DMS79 (cell line): ENCODE data around the gene TTC22.
A peak's percentile ranks its signal among the peaks of the same experiment; 100 is the strongest.

Experiments
- DNase-seq: peaks from one replicate; lab custom pipeline; 2025; lab: John Stamatoyannopoulos, UW

The TTC22 gene

GRCh38 chr1:54808443-54809207 lies 7.5 kb upstream of the TTC22 start:
- DNase-seq: no peak

GRCh38 chr1:54807756-54808155 lies 6.6 kb upstream of the TTC22 start:
- DNase-seq: no peak

GRCh38 chr1:54806931-54807611 lies 5.9 kb upstream of the TTC22 start:
- DNase-seq: no peak

- DNase-seq: no peak
Observed at GRCh38 chr1:54805981-54806381, 4.9 kb upstream of the TTC22 start.

GRCh38 chr1:54805466-54805865 lies 4.3 kb upstream of the TTC22 start:
- no peak for DNase-seq

- no peak for DNase-seq
Observed at GRCh38 chr1:54804471-54805132, 3.5 kb upstream of the TTC22 start.

GRCh38 chr1:54803761-54804470 lies 2.8 kb upstream of the TTC22 start:
- DNase-seq: no peak

GRCh38 chr1:54800041-54800898 lies 853 bp downstream of the TTC22 start:
- no peak for DNase-seq

GRCh38 chr1:54798769-54799641 lies 2.1 kb downstream of the TTC22 start:
- DNase-seq: no peak

GRCh38 chr1:54798206-54798605 lies 2.9 kb downstream of the TTC22 start:
- DNase-seq: no peak

- DNase-seq: no peak
Observed at GRCh38 chr1:54796902-54797301, 4.2 kb downstream of the TTC22 start.

GRCh38 chr1:54795841-54796468 lies 5.2 kb downstream of the TTC22 start:
- DNase-seq: no peak

GRCh38 chr1:54795356-54795665 lies 5.8 kb downstream of the TTC22 start:
- DNase-seq: no peak

- no peak for DNase-seq
Observed at GRCh38 chr1:54794451-54795355, 6.4 kb downstream of the TTC22 start.

- peak; percentile 32 for DNase-seq
Observed at GRCh38 chr1:54792686-54793282, 8.3 kb downstream of the TTC22 start.

GRCh38 chr1:54791880-54792522 lies 9.1 kb downstream of the TTC22 start:
- no peak for DNase-seq

GRCh38 chr1:54788459-54788858 lies 12.7 kb downstream of the TTC22 start:
- DNase-seq: no peak

GRCh38 chr1:54787604-54788003 lies 13.5 kb downstream of the TTC22 start:
- DNase-seq: no peak
